Immature natural killer cell (primary cell): ENCODE results near the gene ETV7. TPM values are rescaled to one million over a fixed set of nuclear protein-coding genes. Genes with fewer than 3 reads are reported as not detected.

Experiments used
- DNase-seq, 3 donors: peaks; one replicate each; pipeline ENCODE4 v3.0.0; 2022; ENCODE audit warnings: mixed read lengths in 1 of 3
- H3K27ac Mint-ChIP-seq, 6 donors: one replicate each; pipeline ENCODE4 v1.8.0; 2020; ENCODE audit warnings: mixed read lengths in 6 of 6, mild to moderate bottlenecking in 5 of 6, inconsistent platforms in 4 of 6, moderate library complexity in 3 of 6
- H3K27me3 Mint-ChIP-seq, 3 donors: one replicate each; pipeline ENCODE4 v1.8.0; 2020 to 2021; ENCODE audit warnings: low read depth in 3 of 3, mild to moderate bottlenecking in 3 of 3, mixed read lengths in 3 of 3, moderate library complexity in 3 of 3, inconsistent platforms in 1 of 3
- H3K36me3 Mint-ChIP-seq, 3 donors: one replicate each; pipeline ENCODE4 v1.8.0; 2020; ENCODE audit warnings: mixed read lengths in 3 of 3, inconsistent platforms in 2 of 3, mild to moderate bottlenecking in 2 of 3
- H3K4me1 Mint-ChIP-seq, 2 donors: one replicate each; pipeline ENCODE4 v1.8.0; 2020; ENCODE audit warnings: inconsistent platforms in 2 of 2, mild to moderate bottlenecking in 2 of 2, mixed read lengths in 2 of 2, moderate library complexity in 1 of 2
- H3K4me3 Mint-ChIP-seq, 5 donors: one replicate each; pipeline ENCODE4 v1.8.0; 2020; ENCODE audit warnings: mild to moderate bottlenecking in 5 of 5, mixed read lengths in 5 of 5, inconsistent platforms in 3 of 5, moderate library complexity in 3 of 5
- H3K9me3 Mint-ChIP-seq, 6 donors: one replicate each; pipeline ENCODE4 v1.8.0; 2020; ENCODE audit warnings: mild to moderate bottlenecking in 6 of 6, mixed read lengths in 6 of 6, inconsistent platforms in 4 of 6, moderate library complexity in 3 of 6
- polyA plus RNA-seq, 3 donors: library from polyadenylated mRNA; unstranded; fragments of 300-500 nt; fragmentation: Illumina TruSeq; gene quantifications; one replicate each; pipeline ENCODE4 v1.2.3, GENCODE V29; 2021

The ETV7 gene
- polyA plus RNA-seq, 3 donors from 2014 or later = 2.0 TPM; not detected in 2

GRCh38 chr6:36353411-36353915 lies 34.0 kb downstream of the ETV7 start:
- H3K4me1 Mint-ChIP-seq = peaks cover 0 to 6% of the 10 kb centered on the region in 2 donors
- H3K4me3 Mint-ChIP-seq = no peak overlapping the region
- H3K27me3 Mint-ChIP-seq = peaks cover 2 to 5% (median 5%) of the 10 kb centered on the region in 3 donors
- H3K27ac Mint-ChIP-seq = no peak overlapping the region
- no peak for DNase-seq
- no peaks in the 10 kb centered on the region for H3K9me3 Mint-ChIP-seq
- no peaks in the 10 kb centered on the region for H3K36me3 Mint-ChIP-seq

GRCh38 chr6:36352477-36353157 lies 34.9 kb downstream of the ETV7 start:
- Mint-ChIP-seq H3K27me3 (peaks cover 2 to 8% (median 5%) of the 10 kb centered on the region in 3 donors), H3K9me3 (no peaks in the 10 kb centered on the region), H3K36me3 (no peaks in the 10 kb centered on the region), H3K27ac (no peak overlapping the region), H3K4me1 (no peaks in the 10 kb centered on the region), H3K4me3 (no peak overlapping the region)
- no peak for DNase-seq

GRCh38 chr6:36350681-36351571 lies 36.5 kb downstream of the ETV7 start:
- peaks cover 2 to 8% (median 3%) of the 10 kb centered on the region in 3 donors for H3K27me3 Mint-ChIP-seq
- H3K36me3 Mint-ChIP-seq = no peaks in the 10 kb centered on the region
- no peaks in the 10 kb centered on the region for H3K4me1 Mint-ChIP-seq
- H3K4me3 Mint-ChIP-seq = no peak overlapping the region
- DNase-seq = no peak
- H3K9me3 Mint-ChIP-seq = no peaks in the 10 kb centered on the region
- no peak overlapping the region for H3K27ac Mint-ChIP-seq

- no peak for DNase-seq
- Mint-ChIP-seq H3K4me1 (no peaks in the 10 kb centered on the region), H3K9me3 (no peaks in the 10 kb centered on the region), H3K36me3 (no peaks in the 10 kb centered on the region), H3K4me3 (no peak overlapping the region), H3K27ac (no peak overlapping the region), H3K27me3 (peaks cover 0 to 8% (median 3%) of the 10 kb centered on the region in 3 donors)
These were observed 37.4 kb downstream of the ETV7 start for GRCh38 chr6:36350082-36350481.

GRCh38 chr6:36349240-36349639 lies 38.2 kb downstream of the ETV7 start:
- H3K4me1 Mint-ChIP-seq = no peaks in the 10 kb centered on the region
- peaks cover 0 to 8% (median 3%) of the 10 kb centered on the region in 3 donors for H3K27me3 Mint-ChIP-seq

GRCh38 chr6:36347621-36348020 lies 39.8 kb downstream of the ETV7 start:
- Mint-ChIP-seq H3K36me3 (no peaks in the 10 kb centered on the region), H3K9me3 (no peaks in the 10 kb centered on the region), H3K4me3 (no peak overlapping the region), H3K4me1 (no peaks in the 10 kb centered on the region), H3K27me3 (peaks cover 0 to 6% (median 0%) of the 10 kb centered on the region in 3 donors), H3K27ac (no peak overlapping the region)
- no peak for DNase-seq

More at GRCh38 chr6:36349240-36349639, 38.2 kb downstream of the ETV7 start:
- H3K27ac Mint-ChIP-seq = no peak overlapping the region
- H3K36me3 Mint-ChIP-seq = no peaks in the 10 kb centered on the region
- no peak for DNase-seq
- H3K4me3 Mint-ChIP-seq = no peak overlapping the region
- no peaks in the 10 kb centered on the region for H3K9me3 Mint-ChIP-seq

GRCh38 chr6:36346486-36347273 lies 40.8 kb downstream of the ETV7 start:
- no peak for DNase-seq
- H3K4me1 Mint-ChIP-seq = no peaks in the 10 kb centered on the region
- H3K27me3 Mint-ChIP-seq = peaks cover 0 to 6% (median 0%) of the 10 kb centered on the region in 3 donors
- no peak overlapping the region for H3K4me3 Mint-ChIP-seq
- H3K9me3 Mint-ChIP-seq = no peaks in the 10 kb centered on the region
- H3K27ac Mint-ChIP-seq = no peak overlapping the region
- H3K36me3 Mint-ChIP-seq = no peaks in the 10 kb centered on the region

GRCh38 chr6:36345681-36346466 lies 41.6 kb downstream of the ETV7 start:
- peaks cover 1 to 2% of the 10 kb centered on the region in 2 donors for H3K4me1 Mint-ChIP-seq
- no peaks in the 10 kb centered on the region for H3K36me3 Mint-ChIP-seq
- no peak for DNase-seq
- no peak overlapping the region for H3K4me3 Mint-ChIP-seq
- peaks cover 0 to 7% (median under 1%) of the 10 kb centered on the region in 3 donors for H3K27me3 Mint-ChIP-seq
- no peak overlapping the region for H3K27ac Mint-ChIP-seq
- no peaks in the 10 kb centered on the region for H3K9me3 Mint-ChIP-seq

GRCh38 chr6:36343109-36343680 lies 44.3 kb downstream of the ETV7 start:
- H3K4me3 Mint-ChIP-seq = no peak overlapping the region
- H3K4me1 Mint-ChIP-seq = peaks cover 5 to 12% of the 10 kb centered on the region in 2 donors
- no peak for DNase-seq
- no peaks in the 10 kb centered on the region for H3K36me3 Mint-ChIP-seq
- no peak overlapping the region for H3K27ac Mint-ChIP-seq
- H3K9me3 Mint-ChIP-seq = no peaks in the 10 kb centered on the region
- peaks cover 3 to 11% (median 9%) of the 10 kb centered on the region in 3 donors for H3K27me3 Mint-ChIP-seq

GRCh38 chr6:36340618-36341454 lies 46.6 kb downstream of the ETV7 start:
- Mint-ChIP-seq H3K4me3 (peak overlapping the region; percentile 35 to 67 (median 43)), H3K36me3 (no peaks in the 10 kb centered on the region), H3K27me3 (peaks cover 3 to 13% (median 8%) of the 10 kb centered on the region in 3 donors), H3K27ac (peak overlapping the region in 1 of 6 donors; percentile 22), H3K9me3 (no peaks in the 10 kb centered on the region), H3K4me1 (peaks cover 9 to 19% of the 10 kb centered on the region in 2 donors)
- DNase-seq = peak; percentile 52 to 63 (median 60)

- H3K27ac Mint-ChIP-seq = no peak overlapping the region
- peak overlapping the region in 1 of 5 donors; percentile 24 for H3K4me3 Mint-ChIP-seq
- H3K9me3 Mint-ChIP-seq = no peaks in the 10 kb centered on the region
- H3K27me3 Mint-ChIP-seq = peaks cover 5 to 13% (median 12%) of the 10 kb centered on the region in 3 donors
- peaks cover 9 to 19% of the 10 kb centered on the region in 2 donors for H3K4me1 Mint-ChIP-seq
- H3K36me3 Mint-ChIP-seq = no peaks in the 10 kb centered on the region
- no peak for DNase-seq
These were observed 47.2 kb downstream of the ETV7 start for GRCh38 chr6:36340306-36340617.

GRCh38 chr6:36339146-36339545 lies 48.3 kb downstream of the ETV7 start:
- H3K36me3 Mint-ChIP-seq = no peaks in the 10 kb centered on the region
- H3K27ac Mint-ChIP-seq = no peak overlapping the region
- no peak for DNase-seq
- H3K27me3 Mint-ChIP-seq = peaks cover 7 to 16% (median 13%) of the 10 kb centered on the region in 3 donors
- no peak overlapping the region for H3K4me3 Mint-ChIP-seq
- peaks cover 9 to 19% of the 10 kb centered on the region in 2 donors for H3K4me1 Mint-ChIP-seq
- H3K9me3 Mint-ChIP-seq = no peaks in the 10 kb centered on the region
